Stimulated activated CD4-positive, alpha-beta T cell treated with anti-CD3 and anti-CD28 coated beads, Interleukin-4, amount 100 ng/mL, for 1 hour (primary cell): ENCODE measurements around the gene NRXN3.

ENCODE experiments used
- DNase-seq: peaks from one replicate; pipeline ENCODE4 v3.0.0-alpha.2; 2020

NRXN3 gene

DNA sequence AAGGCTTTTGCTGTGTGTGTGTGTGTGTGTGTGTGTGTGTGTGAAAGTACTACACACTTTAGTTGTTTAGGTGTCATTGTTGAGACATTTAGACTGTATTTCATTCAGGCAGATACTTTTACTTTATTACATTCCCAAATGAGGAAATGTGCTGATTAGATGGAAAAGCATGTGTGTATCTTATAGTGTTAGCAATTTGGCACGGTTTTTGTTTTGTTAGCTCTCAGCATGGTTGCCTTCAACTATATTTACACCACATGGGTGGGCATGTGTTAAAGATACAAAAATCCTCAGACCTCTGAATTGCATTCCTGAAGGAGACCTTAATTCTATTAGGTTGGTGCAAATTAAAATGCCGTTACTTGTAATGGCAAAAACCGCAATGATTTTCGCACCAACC, 1161.7 kb downstream of the NRXN3 start:
- DNase-seq = no peak

DNA sequence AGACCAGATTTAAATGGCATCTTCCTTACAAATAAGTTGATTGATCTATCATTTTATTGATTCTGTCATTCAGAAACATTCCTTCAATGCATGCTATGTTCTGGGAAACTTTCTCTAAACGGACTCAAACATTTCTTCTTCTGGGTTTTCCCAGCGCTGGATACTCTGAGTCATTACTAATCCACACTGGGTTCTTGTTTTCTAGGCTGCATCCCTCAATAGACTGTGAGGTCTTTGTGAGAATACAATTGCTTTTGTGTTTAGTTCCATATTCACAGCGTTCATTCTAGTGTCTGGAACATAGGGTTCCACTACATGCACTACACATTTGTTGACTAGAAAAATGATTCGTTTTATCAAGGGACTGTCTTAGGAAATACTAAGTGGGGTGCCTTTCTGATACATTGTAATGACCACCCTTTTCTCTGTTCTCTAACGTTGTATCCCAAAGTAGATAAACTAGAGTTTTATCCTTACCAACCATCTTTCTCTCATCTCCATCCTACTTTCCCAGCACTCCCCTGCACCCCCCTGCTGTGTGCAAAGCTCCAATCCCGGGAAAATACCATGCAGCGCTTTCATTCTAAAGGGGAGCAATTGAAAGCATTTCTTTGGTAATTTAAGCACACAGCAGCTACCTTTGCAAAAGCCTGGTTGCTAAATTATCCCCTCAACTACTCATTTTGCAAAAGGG, 1162.5 kb downstream of the NRXN3 start:
- no peak for DNase-seq

GRCh38 chr14:79333198-79333546, 1163.0 kb downstream of the NRXN3 start:
- no peak for DNase-seq

DNA sequence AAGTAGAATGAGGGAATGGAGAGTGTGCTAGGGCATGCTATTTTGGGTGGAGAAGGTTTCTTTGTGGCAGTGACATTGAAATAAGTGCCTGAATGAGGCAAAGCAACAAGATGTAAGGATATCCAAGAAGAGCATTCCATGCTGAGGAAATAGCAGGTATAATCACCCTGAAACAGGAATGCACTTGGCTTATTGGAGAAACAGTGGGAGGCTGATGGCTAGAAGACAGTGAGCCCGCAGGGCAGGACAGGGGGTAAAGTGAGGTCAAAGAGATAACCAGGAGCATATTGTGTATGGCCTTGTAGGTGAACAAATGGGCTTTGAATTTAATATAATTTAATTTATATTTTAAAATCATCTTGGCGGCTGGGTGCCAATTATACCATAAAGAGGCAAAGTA, 1164.1 kb downstream of the NRXN3 start:
- no peak for DNase-seq

DNA sequence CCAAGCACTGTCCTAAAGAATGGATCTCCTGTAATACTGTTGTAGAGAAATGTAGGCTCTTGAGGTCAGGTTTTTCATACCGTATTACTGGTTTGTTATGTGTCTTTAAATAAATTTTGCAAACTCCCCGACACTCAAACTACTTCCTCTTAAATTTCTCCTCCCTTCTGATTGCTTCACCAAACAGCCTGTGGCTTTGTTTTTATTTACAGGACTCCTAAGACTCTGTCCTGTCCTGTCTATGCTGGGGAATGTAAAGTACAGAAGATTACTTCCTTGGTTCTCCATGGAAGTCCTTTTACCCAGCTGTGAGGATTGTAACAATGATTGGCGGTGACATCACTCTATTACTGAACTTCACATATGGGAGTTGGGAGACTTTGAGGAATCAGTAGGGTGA, 1167.6 kb downstream of the NRXN3 start:
- no peak for DNase-seq

DNA sequence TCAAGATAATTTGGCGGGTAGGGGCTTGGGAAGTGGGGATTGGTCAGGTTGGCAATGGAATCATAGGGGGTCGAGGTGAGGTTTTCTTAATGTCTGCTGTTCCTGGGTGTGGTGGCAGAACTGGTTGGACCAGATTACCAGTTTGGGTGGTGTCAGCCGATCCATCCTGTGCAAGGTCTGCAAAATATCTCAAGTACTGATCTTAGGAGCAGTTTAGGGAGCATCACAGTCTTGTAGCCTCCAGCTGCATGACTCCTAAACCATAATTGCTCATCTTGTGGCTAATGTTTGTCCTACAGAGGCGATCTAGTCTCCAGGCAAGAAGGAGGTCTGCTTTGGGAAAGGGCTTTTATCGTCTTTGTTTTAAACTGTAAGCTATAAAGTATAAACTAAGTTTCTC, 1172.8 kb downstream of the NRXN3 start:
- DNase-seq = no peak

DNA sequence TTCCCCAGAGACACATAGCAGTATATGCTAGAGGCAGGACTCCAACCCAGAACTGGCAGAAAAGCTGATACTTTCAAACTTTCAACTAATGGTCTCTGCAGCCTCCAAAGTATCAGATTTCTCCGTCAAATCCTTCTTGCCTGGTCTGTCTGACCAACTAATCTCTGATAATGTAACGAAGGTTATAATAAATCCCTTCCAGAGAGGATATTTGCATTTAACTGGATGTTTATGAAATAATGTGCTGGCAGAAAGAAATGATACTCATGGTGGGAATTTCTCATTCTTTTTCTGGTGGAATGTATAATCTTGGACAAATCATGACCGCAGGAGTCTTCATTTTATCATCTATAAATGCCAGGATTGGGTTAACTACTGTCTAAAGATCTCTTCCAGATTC, 1180.8 kb downstream of the NRXN3 start:
- no peak for DNase-seq

DNA sequence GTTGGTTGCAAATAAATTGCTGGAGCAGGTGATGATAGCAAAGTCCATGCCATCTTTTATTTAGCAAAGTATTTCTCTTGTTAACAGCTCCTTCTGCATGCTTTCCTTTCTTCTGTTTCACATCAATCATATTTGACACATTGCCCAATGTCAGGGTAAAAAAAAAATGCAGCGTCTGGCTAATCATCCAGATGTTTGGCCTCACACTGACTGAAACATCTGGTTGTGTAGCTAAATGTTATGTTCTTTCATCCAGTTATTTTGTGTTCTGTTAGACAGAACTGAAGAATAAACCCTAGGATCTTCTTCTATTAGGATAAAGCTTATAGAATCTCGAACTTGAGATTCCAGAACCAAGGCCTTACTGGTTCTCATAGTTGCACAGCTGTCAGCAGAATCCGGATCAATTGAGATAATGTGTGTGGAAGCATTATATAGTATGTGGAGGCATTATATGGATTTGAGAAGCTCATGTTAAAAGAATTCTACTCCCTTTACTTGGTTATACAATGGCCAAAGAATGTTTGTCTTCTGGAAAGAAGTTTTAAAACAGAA, 1182.0 kb downstream of the NRXN3 start:
- no peak for DNase-seq

DNA sequence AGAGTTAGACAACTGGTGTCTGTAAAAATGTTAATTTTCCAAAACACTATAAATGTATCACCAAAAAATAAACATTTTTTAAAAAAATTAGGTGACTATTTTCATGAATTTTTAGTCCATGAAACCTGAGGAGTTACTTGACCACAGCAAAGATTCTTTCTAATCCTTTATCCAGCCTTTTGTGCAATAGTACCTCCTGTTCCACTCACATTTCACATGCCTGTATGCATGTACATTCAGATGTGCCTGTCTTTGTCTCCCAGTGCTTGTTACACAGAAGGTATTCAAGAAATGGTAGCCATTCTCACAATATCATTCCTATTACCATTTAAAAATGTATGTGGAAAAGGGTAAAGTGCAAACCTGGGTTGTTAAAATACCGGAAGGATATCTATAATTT, 1184.2 kb downstream of the NRXN3 start:
- no peak for DNase-seq

DNA sequence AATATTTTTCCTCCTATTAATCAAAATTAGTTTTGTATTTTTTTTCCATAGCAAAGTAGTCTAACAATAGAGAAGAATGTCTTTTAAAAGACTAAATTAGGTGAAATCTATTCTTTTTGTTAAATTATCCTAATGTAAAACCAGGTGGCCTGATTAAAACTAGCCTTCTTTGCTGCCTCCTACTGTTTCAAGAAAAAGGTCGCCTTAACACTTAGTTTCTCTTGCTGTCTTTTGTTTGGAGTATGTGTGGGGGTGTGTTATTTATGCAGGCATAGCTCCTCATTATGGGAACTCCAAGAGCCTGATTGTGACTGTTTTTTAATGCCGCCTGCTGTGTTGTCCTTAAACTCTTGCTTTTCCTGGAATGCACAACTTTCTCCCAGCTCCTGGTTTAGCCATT, 1185.9 kb downstream of the NRXN3 start:
- DNase-seq = no peak

DNA sequence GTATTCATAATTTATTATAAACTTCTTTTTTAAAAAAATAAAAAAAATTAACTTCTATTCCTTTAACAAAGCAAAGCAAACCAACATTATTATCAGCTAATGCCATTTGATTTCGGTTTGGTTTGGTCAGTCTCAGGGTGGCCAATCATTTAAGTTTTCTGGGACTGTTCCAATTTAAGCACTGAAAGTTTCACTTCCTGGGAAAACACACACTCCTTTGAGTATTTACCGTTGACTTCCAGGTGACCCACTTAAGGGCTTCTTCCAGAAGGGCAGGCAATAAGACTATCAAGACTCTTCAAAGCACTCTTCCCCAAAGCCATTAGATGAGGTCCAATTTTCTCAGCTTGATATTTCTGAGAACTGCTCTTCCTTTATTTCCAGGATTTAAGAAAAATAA, 1187.1 kb downstream of the NRXN3 start:
- DNase-seq = no peak

GRCh38 chr14:79363291-79363690, 1193.1 kb downstream of the NRXN3 start:
- DNase-seq = no peak

DNA sequence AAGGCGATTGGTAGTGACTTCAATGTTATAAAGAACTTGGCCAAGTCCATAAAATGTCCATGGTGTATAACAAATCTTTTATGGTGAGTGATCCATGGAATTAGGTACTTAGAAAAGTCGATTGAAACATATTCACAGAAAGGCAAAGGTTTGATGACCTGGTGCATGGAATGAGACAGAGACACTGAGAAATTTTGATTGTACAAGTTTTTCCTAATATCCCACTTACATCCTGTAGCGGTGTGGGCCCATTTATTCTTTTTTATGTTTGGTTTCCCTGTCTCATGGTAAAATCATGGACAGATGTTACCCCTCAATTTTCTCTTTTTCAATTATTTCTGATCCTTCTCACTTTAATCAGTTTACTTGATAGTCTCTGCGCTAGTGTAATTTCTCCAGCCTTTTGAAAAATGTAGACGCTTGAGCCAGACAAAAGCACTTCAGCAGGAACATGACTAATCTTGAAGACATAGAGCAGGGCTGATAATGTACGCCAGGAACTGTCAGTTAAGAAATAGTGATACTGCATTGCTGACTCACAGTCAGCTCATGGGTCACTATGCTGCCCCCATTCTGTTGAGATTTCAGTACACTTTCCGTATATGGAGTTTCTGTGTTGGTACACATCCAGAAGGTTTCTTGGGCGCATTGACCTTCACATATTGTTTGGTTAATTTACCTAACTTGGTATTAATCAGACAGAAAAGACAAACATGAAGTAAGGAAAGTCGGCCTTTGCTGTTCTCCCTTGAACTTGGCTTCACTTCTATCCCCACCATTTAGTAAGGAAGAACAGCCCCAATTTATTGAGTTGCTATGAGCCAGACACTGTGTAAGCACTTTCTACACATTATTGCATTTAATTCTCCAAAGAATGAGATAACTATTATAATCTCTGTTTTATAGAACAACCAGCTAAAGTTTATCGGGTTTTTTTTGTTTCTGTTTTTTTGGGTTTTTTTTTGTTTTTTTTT, 1199.5 kb downstream of the NRXN3 start:
- no peak for DNase-seq

DNA sequence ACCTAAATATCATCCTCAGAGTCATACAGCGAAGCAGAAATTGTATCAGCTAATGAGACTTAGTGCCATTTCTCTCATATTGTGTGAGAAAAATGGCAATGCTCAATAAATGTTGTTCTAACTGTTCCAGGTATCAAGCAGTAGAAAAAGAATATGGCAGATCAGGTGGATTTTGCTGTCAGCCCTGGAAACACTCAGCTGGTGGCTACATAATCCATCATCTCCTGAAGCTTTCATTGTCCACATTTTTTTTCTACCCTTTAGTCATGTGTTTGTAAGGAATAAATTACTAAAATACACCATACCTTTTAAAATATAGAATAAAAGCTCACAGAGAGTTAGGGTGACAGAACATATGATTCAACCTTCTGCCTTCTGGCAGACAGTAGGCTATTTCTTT, 1200.8 kb downstream of the NRXN3 start:
- no peak for DNase-seq

DNA sequence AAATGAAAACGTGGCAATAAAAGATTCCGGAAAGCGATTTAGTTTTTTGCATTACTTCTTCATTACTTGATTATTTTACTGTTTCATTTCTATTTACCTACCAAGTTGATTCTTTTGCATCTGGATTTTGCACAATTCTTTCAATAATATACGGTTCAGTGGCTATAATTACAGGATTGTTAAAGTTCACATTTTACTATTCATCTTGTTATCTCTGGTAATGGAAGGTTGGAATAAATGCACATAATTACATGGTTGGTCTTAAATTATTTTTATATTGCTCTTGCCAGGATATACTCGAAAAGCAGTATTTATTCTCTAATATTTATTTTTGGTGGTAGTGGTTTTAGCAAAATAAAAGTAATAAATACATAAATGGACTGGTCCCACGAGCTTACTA, 1203.3 kb downstream of the NRXN3 start:
- DNase-seq = no peak

DNA sequence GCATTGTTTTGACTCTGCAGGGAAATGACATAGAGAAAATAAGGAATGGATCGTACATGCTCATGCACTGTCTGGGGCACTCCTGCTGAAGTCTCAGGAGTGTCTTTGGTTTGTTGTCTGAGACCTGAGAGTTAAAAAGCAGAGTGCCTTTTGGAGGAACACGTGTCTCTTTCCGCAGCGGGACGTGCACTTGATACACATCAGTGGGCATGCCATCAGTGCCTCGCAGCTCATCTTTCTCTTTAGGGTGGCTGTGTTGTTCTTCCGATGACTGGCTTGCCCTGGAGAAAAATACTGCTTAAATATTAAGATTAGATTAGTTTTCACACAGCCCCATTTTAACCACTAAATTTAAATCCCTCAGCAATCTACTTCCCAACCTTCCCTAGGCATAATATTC, 1205.2 kb downstream of the NRXN3 start:
- no peak for DNase-seq

- DNase-seq = no peak
Observed at GRCh38 chr14:79376557-79376956, 1206.4 kb downstream of the NRXN3 start.

DNA sequence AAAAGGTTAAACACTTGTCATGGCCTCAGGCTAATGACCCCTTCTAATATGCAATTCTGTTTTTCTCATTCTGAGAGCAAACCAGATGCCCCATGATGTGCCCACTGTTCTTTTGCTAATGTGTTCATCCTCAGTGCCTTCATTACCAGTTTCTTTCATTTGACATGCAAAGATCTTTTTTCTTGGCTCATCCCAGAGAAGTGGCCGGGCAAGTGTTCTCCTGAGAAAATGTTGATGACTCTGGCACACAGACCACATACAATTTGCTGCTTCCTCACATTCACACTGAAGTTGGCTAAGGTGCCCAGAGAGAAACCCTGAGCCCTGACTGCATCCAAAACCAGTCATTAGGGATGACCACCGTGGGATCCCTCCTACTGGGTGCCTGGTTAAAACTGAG, 1207.8 kb downstream of the NRXN3 start:
- no peak for DNase-seq

GRCh38 chr14:79379266-79379665, 1209.1 kb downstream of the NRXN3 start:
- DNase-seq = no peak

DNA sequence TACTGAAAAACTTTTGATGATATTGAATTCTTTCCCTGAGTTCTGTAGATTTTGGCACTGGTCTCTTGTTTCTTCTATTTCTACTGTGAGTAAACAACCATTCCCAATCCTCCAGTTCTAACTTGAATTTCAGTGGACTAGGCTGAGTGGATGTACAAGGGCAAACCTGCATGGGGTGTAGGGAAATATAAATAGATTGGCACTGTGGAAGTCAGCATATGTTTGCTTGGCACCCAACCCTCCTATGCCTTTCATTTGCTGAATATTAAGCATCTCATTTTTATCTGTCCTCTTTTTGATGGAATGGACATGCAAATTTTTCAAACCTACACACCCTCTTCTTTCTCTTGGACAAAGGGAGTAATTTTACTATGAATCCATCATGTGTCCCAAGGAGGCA, 1212.9 kb downstream of the NRXN3 start:
- no peak for DNase-seq

DNA sequence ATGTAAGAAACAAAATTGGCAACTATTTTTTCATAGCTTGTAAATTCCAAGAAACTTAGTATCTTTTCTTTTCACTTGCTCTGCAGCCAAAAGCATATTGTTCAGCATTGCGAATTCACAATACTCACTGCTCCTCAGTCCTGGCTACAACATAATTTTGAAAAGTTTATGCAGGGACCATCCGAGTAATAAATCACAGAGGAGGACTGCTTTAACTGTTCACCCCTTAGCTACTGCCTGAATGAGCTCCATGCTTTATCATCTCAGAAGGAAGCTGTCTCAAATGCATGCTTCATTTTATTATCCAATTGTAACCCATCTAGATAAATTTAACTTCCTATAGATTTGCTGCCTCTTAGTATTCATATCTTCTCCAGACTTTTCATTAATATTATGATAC, 1213.3 kb downstream of the NRXN3 start:
- DNase-seq = no peak

DNA sequence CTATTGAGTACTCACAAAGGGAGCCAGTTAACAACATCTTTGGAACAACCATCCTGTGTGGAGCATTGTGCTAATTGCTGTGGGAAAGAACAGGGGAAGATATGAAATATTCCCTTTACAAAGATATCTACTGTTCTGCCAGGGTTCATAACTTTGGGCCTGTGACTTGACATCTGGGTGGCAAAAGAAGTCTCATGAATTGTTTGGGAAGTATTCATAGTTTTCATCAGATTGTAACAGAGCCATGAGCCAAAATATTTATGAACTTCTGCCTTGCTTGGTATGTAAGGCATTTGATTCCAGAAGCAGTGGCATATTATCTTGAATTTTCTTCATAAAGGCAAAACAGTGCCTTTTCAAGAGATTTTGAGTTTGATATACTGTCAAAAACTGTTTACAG, 1224.9 kb downstream of the NRXN3 start:
- DNase-seq = no peak

GRCh38 chr14:79404874-79405511, 1234.8 kb downstream of the NRXN3 start:
- DNase-seq = no peak

DNA sequence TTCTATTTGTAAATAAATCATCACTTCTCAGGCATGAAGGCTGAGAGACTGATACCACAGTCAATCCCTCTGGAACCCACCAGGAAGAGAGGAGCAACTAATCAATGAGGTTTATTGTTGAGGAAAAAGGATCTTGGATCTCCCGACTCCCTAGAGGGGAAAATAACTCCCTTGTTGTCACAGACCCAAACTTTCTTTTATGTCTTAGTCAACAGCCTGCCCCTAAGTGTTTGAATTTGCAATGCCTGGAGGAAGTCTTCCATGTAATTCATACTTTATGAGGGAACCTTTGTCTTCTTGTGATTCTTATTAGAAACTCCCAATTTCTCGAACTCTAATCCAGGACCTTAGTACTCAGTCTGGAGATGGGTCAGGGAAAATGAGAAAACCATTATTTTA, 1235.3 kb downstream of the NRXN3 start:
- DNase-seq = no peak
